ENCODE measurements around the gene ESYT2. TPM values are rescaled to one million over a fixed set of nuclear protein-coding genes. Genes with fewer than 3 reads are reported as not detected.

Gene ESYT2
- total RNA-seq, 6 experiments from 2014 or later, result 46.1 to 57.8 (median 52.5) TPM

- no peak overlapping the region; the same call in 1 of the 2 replicates for H3K27ac Mint-ChIP-seq
- no peak overlapping the region for H3K4me3 Mint-ChIP-seq
- TF ChIP-seq, protein P1, sequence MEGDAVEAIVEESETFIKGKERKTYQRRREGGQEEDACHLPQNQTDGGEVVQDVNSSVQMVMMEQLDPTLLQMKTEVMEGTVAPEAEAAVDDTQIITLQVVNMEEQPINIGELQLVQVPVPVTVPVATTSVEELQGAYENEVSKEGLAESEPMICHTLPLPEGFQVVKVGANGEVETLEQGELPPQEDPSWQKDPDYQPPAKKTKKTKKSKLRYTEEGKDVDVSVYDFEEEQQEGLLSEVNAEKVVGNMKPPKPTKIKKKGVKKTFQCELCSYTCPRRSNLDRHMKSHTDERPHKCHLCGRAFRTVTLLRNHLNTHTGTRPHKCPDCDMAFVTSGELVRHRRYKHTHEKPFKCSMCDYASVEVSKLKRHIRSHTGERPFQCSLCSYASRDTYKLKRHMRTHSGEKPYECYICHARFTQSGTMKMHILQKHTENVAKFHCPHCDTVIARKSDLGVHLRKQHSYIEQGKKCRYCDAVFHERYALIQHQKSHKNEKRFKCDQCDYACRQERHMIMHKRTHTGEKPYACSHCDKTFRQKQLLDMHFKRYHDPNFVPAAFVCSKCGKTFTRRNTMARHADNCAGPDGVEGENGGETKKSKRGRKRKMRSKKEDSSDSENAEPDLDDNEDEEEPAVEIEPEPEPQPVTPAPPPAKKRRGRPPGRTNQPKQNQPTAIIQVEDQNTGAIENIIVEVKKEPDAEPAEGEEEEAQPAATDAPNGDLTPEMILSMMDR (IDR thresholded peaks at IDR 0.05), result no peak
- no peaks in the 10 kb centered on the region for H3K9me3 Mint-ChIP-seq
- peaks cover 37% of the 10 kb centered on the region for H3K4me1 Mint-ChIP-seq (ENCODE audit: low read depth)
- H3K36me3 Mint-ChIP-seq (ENCODE audit: low read depth), result 0 out of 2 replicates have a peak, but pooled peaks cover 5% of the 10 kb centered on the region
- peaks cover 2% of the 10 kb centered on the region; the same call in 1 of the 2 replicates for H3K27me3 Mint-ChIP-seq (ENCODE audit: insufficient read depth)
- no peak for DNase-seq
Measured at GRCh38 chr7:158858592-158859503, 29.5 kb upstream of the ESYT2 start.

DNA sequence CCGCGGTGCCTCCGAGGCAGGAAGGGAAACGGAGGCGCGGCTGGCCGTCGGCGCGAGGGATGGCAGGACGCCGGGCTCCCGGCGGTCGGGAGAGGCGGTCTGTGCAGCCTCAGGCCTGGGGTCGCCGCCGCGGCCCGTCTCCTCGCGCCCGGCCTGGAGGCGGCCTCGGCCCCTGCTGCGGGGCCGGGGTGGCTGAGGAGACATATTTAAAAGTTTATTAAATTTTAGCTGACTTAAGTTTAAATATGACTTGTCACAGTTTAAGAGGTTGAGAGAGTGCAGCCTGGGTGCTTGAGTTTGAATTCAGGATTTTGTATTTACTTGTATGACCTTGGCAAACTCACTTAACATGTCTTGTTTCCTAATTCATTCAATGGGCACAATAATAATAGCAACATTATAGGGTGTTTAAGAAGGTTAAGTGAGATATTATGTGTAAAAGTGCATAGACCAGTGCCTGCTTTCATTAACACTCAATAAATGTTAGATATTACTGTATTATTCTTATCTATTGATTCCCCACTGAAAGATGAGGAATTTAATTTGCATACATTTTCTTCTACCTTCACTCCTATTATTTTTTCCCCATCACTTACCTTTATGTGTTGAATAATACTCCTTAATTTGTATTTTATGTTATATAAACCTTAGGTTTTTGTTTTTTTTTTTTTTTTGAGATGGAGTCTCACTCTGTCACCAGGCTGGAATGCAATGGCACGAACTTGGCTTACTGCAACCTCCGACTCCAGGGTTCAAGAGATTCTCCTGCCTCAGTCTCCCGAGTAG is 27.8 kb upstream of the ESYT2 start:
- Mint-ChIP-seq H3K9me3 (no peaks in the 10 kb centered on the region), H3K27ac (peak overlapping the region; percentile 51), H3K27me3 (ENCODE audit: insufficient read depth) (peaks cover 2% of the 10 kb centered on the region; the same call in 1 of the 2 replicates), H3K36me3 (ENCODE audit: low read depth) (0 out of 2 replicates have a peak, but pooled peaks cover 3% of the 10 kb centered on the region), H3K4me3 (peak overlapping the region; percentile 100), H3K4me1 (ENCODE audit: low read depth) (peaks cover 27% of the 10 kb centered on the region)
- no peak for DNase-seq
- TF ChIP-seq, protein P1 (IDR thresholded peaks at IDR 0.05), result no peak

- H3K9me3 Mint-ChIP-seq, result no peaks in the 10 kb centered on the region
- no peaks in the 10 kb centered on the region for H3K36me3 Mint-ChIP-seq (ENCODE audit: low read depth)
- H3K27me3 Mint-ChIP-seq (ENCODE audit: insufficient read depth), result peaks cover 2% of the 10 kb centered on the region; the same call in 1 of the 2 replicates
- no peak overlapping the region; the same call in 1 of the 2 replicates for H3K4me3 Mint-ChIP-seq
- H3K27ac Mint-ChIP-seq, result no peak overlapping the region; the same call in 1 of the 2 replicates
- DNase-seq, result no peak
- TF ChIP-seq, protein P1 (IDR thresholded peaks at IDR 0.05), result no peak
- H3K4me1 Mint-ChIP-seq (ENCODE audit: low read depth), result peaks cover 26% of the 10 kb centered on the region
Measured at GRCh38 chr7:158854681-158855081, 25.4 kb upstream of the ESYT2 start.

GRCh38 chr7:158850545-158851102 is 21.3 kb upstream of the ESYT2 start:
- no peak for DNase-seq

More at GRCh38 chr7:158850545-158851102, 21.3 kb upstream of the ESYT2 start:
- Mint-ChIP-seq H3K4me3 (no peak overlapping the region), H3K27me3 (ENCODE audit: insufficient read depth) (no peaks in the 10 kb centered on the region), H3K4me1 (ENCODE audit: low read depth) (peaks cover 19% of the 10 kb centered on the region; the same call in 1 of the 2 replicates), H3K36me3 (ENCODE audit: low read depth) (peaks cover 4% of the 10 kb centered on the region; the same call in 1 of the 2 replicates), H3K27ac (no peak overlapping the region), H3K9me3 (no peaks in the 10 kb centered on the region; the same call in 1 of the 2 replicates)
- TF ChIP-seq, protein P1 (IDR thresholded peaks at IDR 0.05), result no peak

All from HFFc6 (cell line).